HepG2 (cell line): ENCODE measurements around the gene ADGRG6. TPM values are rescaled to one million over a fixed set of nuclear protein-coding genes. Genes with fewer than 3 reads are reported as not detected.

Experiments
- BCL6 ChIP-seq: IDR thresholded peaks from 2 replicates; pipeline ENCODE4 v1.6.1; 2016; ENCODE audit warnings: missing genetic modification reagents, missing compliant biosample characterization
- BHLHE40 ChIP-seq: IDR thresholded peaks from 2 replicates; pipeline ENCODE4 v1.6.1; 2011; ENCODE audit warnings: low read length, improper control_type of control experiment
- HHEX ChIP-seq: IDR thresholded peaks from 2 replicates; pipeline ENCODE4 v1.6.1; 2016; ENCODE audit warnings: control low read depth
- JDP2 ChIP-seq: sonication (generic); formaldehyde crosslinking; IDR thresholded peaks from 2 replicates; pipeline ENCODE4 v1.8.1; 2022; ENCODE audit warnings: missing genetic modification reagents, borderline replicate concordance
- MYNN ChIP-seq: sonication (generic); formaldehyde crosslinking; IDR thresholded peaks from 2 replicates; pipeline ENCODE4 v1.4.0; 2020; ENCODE audit warnings: mild to moderate bottlenecking, low read depth, missing genetic modification reagents
- YY1 ChIP-seq: IDR thresholded peaks from 2 replicates; pipeline ENCODE4 v1.6.1; 2011; ENCODE audit warnings: low read length, low read depth, moderate library complexity, mild to moderate bottlenecking; ENCODE audit not compliant: insufficient read depth, insufficient replicate concordance
- ZBTB7B ChIP-seq: sonication (generic); formaldehyde crosslinking; IDR thresholded peaks from 2 replicates; pipeline ENCODE4 v1.4.0; 2020; ENCODE audit warnings: missing genetic modification reagents
- ZFAT ChIP-seq: sonication (generic); formaldehyde crosslinking; conservative IDR thresholded peaks from 2 replicates; pipeline ENCODE4 v1.8.1; 2023; ENCODE audit warnings: missing genetic modification reagents, inconsistent platforms
- ZNF12 ChIP-seq: sonication (generic); formaldehyde crosslinking; IDR thresholded peaks from 2 replicates; pipeline ENCODE4 v1.5.0; 2020; ENCODE audit warnings: missing genetic modification reagents
- ZNF225 ChIP-seq: sonication (generic); formaldehyde crosslinking; IDR thresholded peaks from 2 replicates; pipeline ENCODE4 v1.4.0; 2020; ENCODE audit warnings: mild to moderate bottlenecking, missing genetic modification reagents
- ZNF326 ChIP-seq: sonication (generic); formaldehyde crosslinking; IDR thresholded peaks from 2 replicates; pipeline ENCODE4 v1.4.0; 2020; ENCODE audit warnings: missing genetic modification reagents, borderline replicate concordance
- polyA plus RNA-seq, 8 experiments: library from polyadenylated mRNA; depleted of rRNA in 3 of 8; stranded (reverse) in 7 of 8; unstranded in 1 of 8; fragments of >200 nt; fragmentation: Illumina TruSeq in 4 of 8; extraction: Trizol in 4 of 8; gene quantifications; 2 replicates each; pipeline versions ENCODE4 v1.2.1 to v1.2.3, GENCODE V29; 2011 to 2016; ENCODE audit warnings: low read depth in 4 of 8, missing spikeins in 1 of 8, mixed read lengths in 1 of 8; ENCODE audit not compliant: insufficient read depth in 1 of 8
- total RNA-seq, 5 experiments: library from RNA; depleted of rRNA; stranded (reverse); fragments of >200 nt; fragmentation: Illumina TruSeq; extraction: Trizol; gene quantifications; 2 replicates each; pipeline ENCODE4 v1.2.3, GENCODE V29; 2016; ENCODE audit warnings: low read depth in 1 of 5
- TF ChIP-seq, protein P1 (sequence below): sonication (generic); formaldehyde crosslinking; IDR thresholded peaks from 2 replicates; pipeline ENCODE4 v1.5.0; 2020; ENCODE audit warnings: mild to moderate bottlenecking, missing genetic modification reagents
- TF ChIP-seq, protein P2 (sequence below): sonication (generic); formaldehyde crosslinking; IDR thresholded peaks from 2 replicates; pipeline ENCODE4 v1.4.0; 2020; ENCODE audit warnings: low read depth, missing genetic modification reagents
- TF ChIP-seq, protein P3 (sequence below): sonication (generic); formaldehyde crosslinking; IDR thresholded peaks from 2 replicates; pipeline ENCODE4 v1.5.1; 2020; ENCODE audit warnings: mild to moderate bottlenecking, moderate library complexity, missing genetic modification reagents
- TF ChIP-seq, protein P4 (sequence below): sonication (generic); formaldehyde crosslinking; IDR thresholded peaks from 2 replicates; pipeline ENCODE4 v1.8.0; 2022; ENCODE audit warnings: low read depth, missing genetic modification reagents
- TF ChIP-seq, protein P5 (sequence below): sonication (generic); formaldehyde crosslinking; IDR thresholded peaks from 2 replicates; pipeline ENCODE4 v1.5.0; 2020; ENCODE audit warnings: missing genetic modification reagents
- TF ChIP-seq, protein P6 (sequence below): sonication (generic); formaldehyde crosslinking; IDR thresholded peaks from 2 replicates; pipeline ENCODE4 v1.8.1; 2023; ENCODE audit warnings: mild to moderate bottlenecking, inconsistent platforms, moderate library complexity, missing genetic modification reagents, borderline replicate concordance

The ADGRG6 gene
- total and polyA plus RNA-seq, 2 of the 13 experiments (the other 11 are each of a cell fraction or from before 2014, with no cell fraction given) = 129 to 249 TPM

DNA sequence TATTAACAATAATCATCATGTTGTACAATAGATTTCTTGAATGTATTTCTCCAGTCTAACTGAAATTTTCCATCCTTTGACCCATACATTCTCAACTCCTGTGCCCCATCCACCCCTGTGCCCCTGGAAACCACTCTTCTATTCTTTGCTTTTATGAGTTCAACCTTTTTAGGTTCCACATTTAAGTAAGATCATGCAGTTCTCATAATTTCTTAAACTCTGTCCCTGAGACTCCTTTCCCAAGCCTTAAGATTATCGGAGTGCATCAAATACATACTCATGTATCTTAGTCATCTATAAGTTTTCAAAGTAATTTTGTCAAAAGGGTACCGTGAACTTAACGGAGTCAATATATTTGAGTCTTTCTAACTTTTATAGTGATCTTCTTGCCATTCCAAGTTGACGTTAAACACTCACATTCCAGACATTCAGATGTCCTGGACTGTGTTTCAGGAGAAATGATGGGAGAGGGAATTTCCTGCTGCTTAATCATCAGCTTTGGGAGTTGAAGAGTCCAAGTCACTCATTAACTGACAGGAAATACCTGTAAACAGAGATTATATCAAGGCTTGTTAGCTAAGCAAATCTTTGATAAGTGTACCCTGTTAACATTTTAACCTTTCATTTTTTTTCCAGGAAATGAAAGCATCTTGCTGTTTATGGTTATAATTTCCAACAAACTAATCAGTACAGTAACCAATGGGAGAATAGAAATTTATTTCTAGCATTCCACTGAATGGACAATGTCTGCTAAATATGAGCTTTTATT lies 73.3 kb downstream of the ADGRG6 start (continued):
- TF ChIP-seq, protein P1, sequence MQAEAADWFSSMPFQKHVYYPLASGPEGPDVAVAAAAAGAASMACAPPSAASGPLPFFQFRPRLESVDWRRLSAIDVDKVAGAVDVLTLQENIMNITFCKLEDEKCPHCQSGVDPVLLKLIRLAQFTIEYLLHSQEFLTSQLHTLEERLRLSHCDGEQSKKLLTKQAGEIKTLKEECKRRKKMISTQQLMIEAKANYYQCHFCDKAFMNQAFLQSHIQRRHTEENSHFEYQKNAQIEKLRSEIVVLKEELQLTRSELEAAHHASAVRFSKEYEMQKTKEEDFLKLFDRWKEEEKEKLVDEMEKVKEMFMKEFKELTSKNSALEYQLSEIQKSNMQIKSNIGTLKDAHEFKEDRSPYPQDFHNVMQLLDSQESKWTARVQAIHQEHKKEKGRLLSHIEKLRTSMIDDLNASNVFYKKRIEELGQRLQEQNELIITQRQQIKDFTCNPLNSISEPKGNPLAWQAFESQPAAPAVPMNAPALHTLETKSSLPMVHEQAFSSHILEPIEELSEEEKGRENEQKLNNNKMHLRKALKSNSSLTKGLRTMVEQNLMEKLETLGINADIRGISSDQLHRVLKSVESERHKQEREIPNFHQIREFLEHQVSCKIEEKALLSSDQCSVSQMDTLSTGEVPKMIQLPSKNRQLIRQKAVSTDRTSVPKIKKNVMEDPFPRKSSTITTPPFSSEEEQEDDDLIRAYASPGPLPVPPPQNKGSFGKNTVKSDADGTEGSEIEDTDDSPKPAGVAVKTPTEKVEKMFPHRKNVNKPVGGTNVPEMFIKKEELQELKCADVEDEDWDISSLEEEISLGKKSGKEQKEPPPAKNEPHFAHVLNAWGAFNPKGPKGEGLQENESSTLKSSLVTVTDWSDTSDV = no peak
- TF ChIP-seq BHLHE40 = no peak
- TF ChIP-seq, protein P2, sequence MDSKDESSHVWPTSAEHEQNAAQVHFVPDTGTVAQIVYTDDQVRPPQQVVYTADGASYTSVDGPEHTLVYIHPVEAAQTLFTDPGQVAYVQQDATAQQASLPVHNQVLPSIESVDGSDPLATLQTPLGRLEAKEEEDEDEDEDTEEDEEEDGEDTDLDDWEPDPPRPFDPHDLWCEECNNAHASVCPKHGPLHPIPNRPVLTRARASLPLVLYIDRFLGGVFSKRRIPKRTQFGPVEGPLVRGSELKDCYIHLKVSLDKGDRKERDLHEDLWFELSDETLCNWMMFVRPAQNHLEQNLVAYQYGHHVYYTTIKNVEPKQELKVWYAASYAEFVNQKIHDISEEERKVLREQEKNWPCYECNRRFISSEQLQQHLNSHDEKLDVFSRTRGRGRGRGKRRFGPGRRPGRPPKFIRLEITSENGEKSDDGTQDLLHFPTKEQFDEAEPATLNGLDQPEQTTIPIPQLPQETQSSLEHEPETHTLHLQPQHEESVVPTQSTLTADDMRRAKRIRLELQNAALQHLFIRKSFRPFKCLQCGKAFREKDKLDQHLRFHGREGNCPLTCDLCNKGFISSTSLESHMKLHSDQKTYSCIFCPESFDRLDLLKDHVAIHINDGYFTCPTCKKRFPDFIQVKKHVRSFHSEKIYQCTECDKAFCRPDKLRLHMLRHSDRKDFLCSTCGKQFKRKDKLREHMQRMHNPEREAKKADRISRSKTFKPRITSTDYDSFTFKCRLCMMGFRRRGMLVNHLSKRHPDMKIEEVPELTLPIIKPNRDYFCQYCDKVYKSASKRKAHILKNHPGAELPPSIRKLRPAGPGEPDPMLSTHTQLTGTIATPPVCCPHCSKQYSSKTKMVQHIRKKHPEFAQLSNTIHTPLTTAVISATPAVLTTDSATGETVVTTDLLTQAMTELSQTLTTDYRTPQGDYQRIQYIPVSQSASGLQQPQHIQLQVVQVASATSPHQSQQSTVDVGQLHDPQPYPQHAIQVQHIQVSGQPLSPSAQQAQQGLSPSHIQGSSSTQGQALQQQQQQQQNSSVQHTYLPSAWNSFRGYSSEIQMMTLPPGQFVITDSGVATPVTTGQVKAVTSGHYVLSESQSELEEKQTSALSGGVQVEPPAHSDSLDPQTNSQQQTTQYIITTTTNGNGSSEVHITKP (CRISPR knock-in tag) = peak; percentile 79
- no peak for TF ChIP-seq MYNN (CRISPR knock-in tag)
- TF ChIP-seq ZFAT = no peak
- TF ChIP-seq, protein P3, sequence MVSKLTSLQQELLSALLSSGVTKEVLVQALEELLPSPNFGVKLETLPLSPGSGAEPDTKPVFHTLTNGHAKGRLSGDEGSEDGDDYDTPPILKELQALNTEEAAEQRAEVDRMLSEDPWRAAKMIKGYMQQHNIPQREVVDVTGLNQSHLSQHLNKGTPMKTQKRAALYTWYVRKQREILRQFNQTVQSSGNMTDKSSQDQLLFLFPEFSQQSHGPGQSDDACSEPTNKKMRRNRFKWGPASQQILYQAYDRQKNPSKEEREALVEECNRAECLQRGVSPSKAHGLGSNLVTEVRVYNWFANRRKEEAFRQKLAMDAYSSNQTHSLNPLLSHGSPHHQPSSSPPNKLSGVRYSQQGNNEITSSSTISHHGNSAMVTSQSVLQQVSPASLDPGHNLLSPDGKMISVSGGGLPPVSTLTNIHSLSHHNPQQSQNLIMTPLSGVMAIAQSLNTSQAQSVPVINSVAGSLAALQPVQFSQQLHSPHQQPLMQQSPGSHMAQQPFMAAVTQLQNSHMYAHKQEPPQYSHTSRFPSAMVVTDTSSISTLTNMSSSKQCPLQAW (CRISPR knock-in tag) = peak; percentile 99
- TF ChIP-seq, protein P4, sequence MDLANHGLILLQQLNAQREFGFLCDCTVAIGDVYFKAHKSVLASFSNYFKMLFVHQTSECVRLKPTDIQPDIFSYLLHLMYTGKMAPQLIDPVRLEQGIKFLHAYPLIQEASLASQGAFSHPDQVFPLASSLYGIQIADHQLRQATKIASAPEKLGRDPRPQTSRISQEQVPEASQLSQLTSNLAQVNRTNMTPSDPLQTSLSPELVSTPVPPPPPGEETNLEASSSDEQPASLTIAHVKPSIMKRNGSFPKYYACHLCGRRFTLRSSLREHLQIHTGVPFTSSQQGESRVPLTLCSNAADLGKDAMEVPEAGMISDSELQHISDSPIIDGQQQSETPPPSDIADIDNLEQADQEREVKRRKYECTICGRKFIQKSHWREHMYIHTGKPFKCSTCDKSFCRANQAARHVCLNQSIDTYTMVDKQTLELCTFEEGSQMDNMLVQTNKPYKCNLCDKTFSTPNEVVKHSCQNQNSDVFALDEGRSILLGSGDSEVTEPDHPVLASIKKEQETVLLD (CRISPR knock-in tag) = peak; percentile 33; the same call in 1 of the 2 replicates
- TF ChIP-seq ZBTB7B (CRISPR knock-in tag) = peak; percentile 64; the same call in 1 of the 2 replicates
- TF ChIP-seq, protein P5, sequence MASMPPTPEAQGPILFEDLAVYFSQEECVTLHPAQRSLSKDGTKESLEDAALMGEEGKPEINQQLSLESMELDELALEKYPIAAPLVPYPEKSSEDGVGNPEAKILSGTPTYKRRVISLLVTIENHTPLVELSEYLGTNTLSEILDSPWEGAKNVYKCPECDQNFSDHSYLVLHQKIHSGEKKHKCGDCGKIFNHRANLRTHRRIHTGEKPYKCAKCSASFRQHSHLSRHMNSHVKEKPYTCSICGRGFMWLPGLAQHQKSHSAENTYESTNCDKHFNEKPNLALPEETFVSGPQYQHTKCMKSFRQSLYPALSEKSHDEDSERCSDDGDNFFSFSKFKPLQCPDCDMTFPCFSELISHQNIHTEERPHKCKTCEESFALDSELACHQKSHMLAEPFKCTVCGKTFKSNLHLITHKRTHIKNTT = no peak
- peak; percentile 31 for TF ChIP-seq YY1
- TF ChIP-seq ZNF225 (CRISPR knock-in tag) = no peak
- peak; percentile 66 for TF ChIP-seq HHEX (CRISPR knock-in tag)
- no peak for TF ChIP-seq ZNF12 (CRISPR knock-in tag)
- TF ChIP-seq BCL6 (CRISPR knock-in tag) = peak; percentile 100
- TF ChIP-seq ZNF326 = no peak
- no peak; the same call in 1 of the 2 replicates for TF ChIP-seq JDP2 (CRISPR knock-in tag)
- TF ChIP-seq, protein P6, sequence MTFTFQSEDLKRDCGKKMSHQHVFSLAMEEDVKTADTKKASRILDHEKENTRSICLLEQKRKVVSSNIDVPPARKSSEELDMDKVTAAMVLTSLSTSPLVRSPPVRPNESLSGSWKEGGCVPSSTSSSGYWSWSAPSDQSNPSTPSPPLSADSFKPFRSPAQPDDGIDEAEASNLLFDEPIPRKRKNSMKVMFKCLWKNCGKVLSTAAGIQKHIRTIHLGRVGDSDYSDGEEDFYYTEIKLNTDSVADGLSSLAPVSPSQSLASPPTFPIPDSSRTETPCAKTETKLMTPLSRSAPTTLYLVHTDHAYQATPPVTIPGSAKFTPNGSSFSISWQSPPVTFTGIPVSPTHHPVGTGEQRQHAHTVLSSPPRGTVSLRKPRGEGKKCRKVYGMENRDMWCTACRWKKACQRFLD (CRISPR knock-in tag) = no peak
